KOPT-K1 (cell line): ENCODE results near the gene PKDREJ.

Source experiments
- H3K27ac ChIP-seq: fragments of 200-600 bp; sonication (generic); 2 replicates; pipeline ENCODE4 v1.5.1; 2016; ENCODE audit warnings: antibody characterized with exemption, mild to moderate bottlenecking, low read depth, low read length; ENCODE audit not compliant: poor library complexity, severe bottlenecking
- H3K36me3 ChIP-seq: fragments of 200-600 bp; sonication (generic); 2 replicates; pipeline ENCODE4 v1.5.1; 2017; ENCODE audit warnings: antibody characterized with exemption, mild to moderate bottlenecking, low read length, moderate library complexity; ENCODE audit not compliant: insufficient read depth
- H3K9me3 ChIP-seq: fragments of 200-600 bp; sonication (generic); 2 replicates; pipeline ENCODE4 v1.5.1; 2017; ENCODE audit warnings: antibody characterized with exemption, low read length, mild to moderate bottlenecking; ENCODE audit not compliant: insufficient read depth, poor library complexity, severe bottlenecking

Gene PKDREJ

GRCh38 chr22:46260038-46260437 is 3.1 kb downstream of the PKDREJ start:
- no peaks in the 10 kb centered on the region for H3K36me3 ChIP-seq
- H3K9me3 ChIP-seq, result peaks cover 47% of the 10 kb centered on the region
- no peak overlapping the region for H3K27ac ChIP-seq

DNA sequence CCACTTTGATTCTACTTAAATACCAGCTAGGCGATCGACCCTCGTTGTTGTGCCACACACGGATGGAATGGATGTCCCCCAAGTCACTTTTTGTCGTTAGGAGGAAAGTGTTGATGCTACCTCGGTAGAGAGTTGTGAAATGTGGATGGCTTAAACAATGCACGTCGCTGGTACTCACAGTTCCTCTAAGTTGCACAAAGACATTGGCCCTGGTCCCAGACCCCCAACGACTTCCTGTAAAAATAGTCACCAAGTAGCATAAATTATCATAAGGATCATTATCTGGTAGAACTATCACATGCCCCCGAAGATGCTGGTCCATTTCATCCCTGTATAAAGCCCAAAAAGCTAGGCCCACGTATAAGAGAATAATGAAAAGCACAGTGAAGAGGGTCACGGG is 3.8 kb downstream of the PKDREJ start:
- no peaks in the 10 kb centered on the region for H3K36me3 ChIP-seq

GRCh38 chr22:46256358-46256958 is 6.7 kb downstream of the PKDREJ start:
- no peaks in the 10 kb centered on the region for H3K36me3 ChIP-seq
- no peak overlapping the region for H3K27ac ChIP-seq
- peaks cover 17% of the 10 kb centered on the region for H3K9me3 ChIP-seq

More for the DNA sequence above, 3.8 kb downstream of the PKDREJ start:
- H3K9me3 ChIP-seq, result peaks cover 41% of the 10 kb centered on the region
- no peak overlapping the region for H3K27ac ChIP-seq

DNA sequence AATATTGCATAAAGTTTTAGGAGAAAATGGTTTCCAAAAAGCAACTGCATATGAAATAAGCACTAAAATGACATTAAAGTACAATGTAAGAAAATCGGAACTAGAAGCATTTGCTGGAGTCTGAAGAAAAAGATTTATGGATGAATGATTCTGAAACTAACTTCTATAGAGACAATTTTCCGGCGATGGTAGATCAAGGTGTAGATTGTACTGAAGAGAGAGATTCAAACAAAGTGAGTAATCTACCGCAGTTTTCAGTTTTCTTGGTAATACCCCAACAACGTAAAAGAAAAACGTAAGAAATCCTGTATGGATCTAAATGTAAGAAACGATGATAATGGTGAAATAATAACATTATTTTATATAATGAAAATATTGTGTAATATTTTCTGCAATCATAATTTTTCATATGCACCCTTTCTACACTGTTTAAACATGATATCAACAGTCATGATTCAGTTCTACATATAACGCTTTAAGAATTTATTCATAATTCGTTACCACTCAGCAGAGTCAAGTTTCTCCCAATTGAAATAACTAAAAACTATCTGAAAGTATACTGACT is 11.2 kb downstream of the PKDREJ start:
- Histone ChIP-seq H3K36me3 (no peaks in the 10 kb centered on the region), H3K27ac (no peak overlapping the region), H3K9me3 (peaks cover under 1% of the 10 kb centered on the region)

GRCh38 chr22:46251266-46251665 is 11.9 kb downstream of the PKDREJ start:
- Histone ChIP-seq H3K36me3 (no peaks in the 10 kb centered on the region), H3K27ac (no peak overlapping the region), H3K9me3 (no peaks in the 10 kb centered on the region)

GRCh38 chr22:46250783-46251125 is 12.4 kb downstream of the PKDREJ start:
- Histone ChIP-seq H3K9me3 (no peaks in the 10 kb centered on the region), H3K27ac (peak overlapping the region; percentile 73), H3K36me3 (no peaks in the 10 kb centered on the region)

DNA sequence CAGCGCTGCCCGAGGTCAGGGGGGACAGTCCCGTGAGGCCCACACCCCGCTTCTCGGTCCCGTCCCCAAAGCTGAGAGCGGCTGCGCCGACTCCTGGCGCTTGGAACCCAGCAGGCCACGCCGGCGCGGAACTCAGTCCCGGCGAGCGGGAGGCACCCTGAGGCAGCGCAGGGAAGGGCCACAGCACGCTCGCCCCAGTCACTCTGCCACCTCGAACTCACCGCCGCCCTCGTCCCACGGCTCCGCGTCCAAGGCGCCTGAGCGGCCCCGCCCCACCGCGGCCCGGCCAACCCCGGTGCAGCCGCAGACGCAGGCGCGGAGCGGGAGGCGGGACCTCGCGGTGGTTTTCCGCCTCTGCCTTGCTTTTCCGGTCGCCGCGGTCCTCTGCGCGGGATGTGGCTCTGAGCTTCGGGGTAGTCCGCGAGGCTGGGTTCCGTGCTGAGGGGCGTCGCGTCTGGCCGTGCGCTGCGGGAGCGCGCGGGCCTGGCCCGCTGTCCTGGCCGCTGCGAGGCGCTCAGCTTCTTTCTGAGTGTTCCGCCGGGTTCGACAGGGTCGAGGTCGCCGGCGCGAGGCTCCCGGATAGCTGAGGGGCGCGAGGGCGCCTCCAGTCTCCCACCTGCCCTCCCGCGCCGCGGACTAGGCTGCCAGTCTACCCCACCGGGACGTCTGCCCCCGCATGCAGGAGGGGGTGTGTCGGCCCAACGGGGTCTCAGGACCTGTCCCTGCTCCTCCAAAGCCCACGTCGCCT is 12.9 kb downstream of the PKDREJ start, which contains the start of gene CDPF1:
Gene CDPF1, minus strand, starts transcription at position 259 of the 748 bp plus-strand sequence. CDS start 2,009 bp downstream, outside the sequence.
- peak within 1 kb of the TSS; percentile 73 for H3K27ac ChIP-seq
- H3K9me3 ChIP-seq, result no peaks in the 10 kb centered on the region
- no peaks in the 10 kb centered on the region for H3K36me3 ChIP-seq

- Histone ChIP-seq H3K36me3 (peaks cover 12% of the 10 kb centered on the region; the same call in 1 of the 2 replicates), H3K27ac (no peak overlapping the region), H3K9me3 (no peaks in the 10 kb centered on the region)
Observed at GRCh38 chr22:46247443-46247975, 15.6 kb downstream of the PKDREJ start.

- Histone ChIP-seq H3K9me3 (no peaks in the 10 kb centered on the region), H3K27ac (no peak overlapping the region), H3K36me3 (peaks cover 12% of the 10 kb centered on the region; the same call in 1 of the 2 replicates)
Observed at GRCh38 chr22:46246178-46246577, 17.0 kb downstream of the PKDREJ start.

- peaks cover 12% of the 10 kb centered on the region; the same call in 1 of the 2 replicates for H3K36me3 ChIP-seq
- no peaks in the 10 kb centered on the region for H3K9me3 ChIP-seq
- H3K27ac ChIP-seq, result no peak overlapping the region
Observed at GRCh38 chr22:46245511-46245910, 17.6 kb downstream of the PKDREJ start.

GRCh38 chr22:46244771-46245170 is 18.4 kb downstream of the PKDREJ start:
- peaks cover 12% of the 10 kb centered on the region; the same call in 1 of the 2 replicates for H3K36me3 ChIP-seq
- no peak overlapping the region for H3K27ac ChIP-seq
- no peaks in the 10 kb centered on the region for H3K9me3 ChIP-seq

DNA sequence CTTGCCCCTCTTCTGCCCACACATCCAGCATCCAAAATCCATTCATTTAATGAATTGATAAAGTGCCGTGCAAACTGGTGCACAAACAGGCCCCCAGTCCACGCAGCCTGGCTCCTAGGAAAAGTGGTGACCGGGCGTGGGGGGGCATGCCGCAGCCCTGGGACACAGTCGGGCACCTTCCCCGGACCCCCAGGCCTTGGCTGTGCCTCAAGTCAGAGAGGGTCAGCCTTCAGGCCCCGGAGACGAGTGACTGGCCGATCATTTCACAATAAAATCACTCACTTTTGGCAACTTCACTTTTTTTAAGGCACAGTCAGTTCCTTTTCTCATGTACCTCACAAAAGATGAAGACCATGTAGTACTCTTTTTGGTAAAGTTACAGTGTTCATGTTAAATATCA is 21.1 kb downstream of the PKDREJ start:
- Histone ChIP-seq H3K9me3 (no peaks in the 10 kb centered on the region), H3K27ac (no peak overlapping the region), H3K36me3 (peaks cover 12% of the 10 kb centered on the region; the same call in 1 of the 2 replicates)

DNA sequence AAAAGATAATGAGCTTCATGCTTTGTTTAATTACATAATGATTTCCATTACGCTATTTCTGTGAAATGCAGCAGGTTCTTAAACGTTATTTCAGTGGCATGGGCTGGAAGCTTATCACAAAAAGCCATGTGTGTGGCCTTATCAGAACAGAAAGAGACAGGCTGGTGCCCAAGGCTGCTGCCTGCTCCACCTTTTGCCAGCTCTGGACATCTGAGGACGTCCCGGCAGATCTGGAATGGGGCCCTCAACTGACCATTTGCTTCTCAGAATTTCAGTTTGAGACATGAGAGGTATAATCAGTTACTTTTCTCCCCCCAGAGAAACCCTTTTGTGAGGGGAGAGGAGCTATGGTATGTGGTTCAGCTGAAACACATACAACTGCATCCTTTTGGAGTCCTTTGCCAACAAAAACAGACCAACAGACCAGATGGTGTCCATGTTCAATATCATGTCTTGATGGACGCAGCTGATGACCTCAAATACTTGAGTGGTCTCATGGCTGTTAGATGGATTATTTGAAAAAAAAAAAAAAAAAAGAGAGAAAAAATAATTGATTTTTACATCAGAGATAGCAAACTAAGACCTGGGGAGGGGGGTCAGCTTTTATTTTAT is 21.6 kb downstream of the PKDREJ start:
- Histone ChIP-seq H3K36me3 (peaks cover 12% of the 10 kb centered on the region; the same call in 1 of the 2 replicates), H3K9me3 (no peaks in the 10 kb centered on the region), H3K27ac (no peak overlapping the region)

DNA sequence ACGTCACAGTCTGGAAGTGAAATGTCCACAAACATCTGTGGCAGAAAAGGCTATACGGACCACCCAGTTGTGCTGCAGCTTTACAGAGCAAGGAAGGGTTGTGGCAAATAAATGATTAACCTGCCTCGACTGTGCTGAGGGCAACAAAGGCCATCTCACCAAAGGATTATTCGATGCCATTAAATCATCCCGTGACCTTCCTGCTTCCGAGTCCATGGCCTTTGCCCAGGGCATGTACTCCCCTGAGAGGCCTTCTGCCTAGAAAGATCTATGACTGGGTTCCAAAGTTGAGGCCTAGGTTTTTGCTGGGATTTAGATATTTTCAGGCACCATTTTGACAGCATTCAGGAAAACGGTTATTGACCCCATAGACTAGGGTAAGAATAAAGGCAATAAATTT is 22.2 kb downstream of the PKDREJ start:
- Histone ChIP-seq H3K9me3 (no peaks in the 10 kb centered on the region), H3K36me3 (peaks cover 12% of the 10 kb centered on the region; the same call in 1 of the 2 replicates), H3K27ac (no peak overlapping the region)

DNA sequence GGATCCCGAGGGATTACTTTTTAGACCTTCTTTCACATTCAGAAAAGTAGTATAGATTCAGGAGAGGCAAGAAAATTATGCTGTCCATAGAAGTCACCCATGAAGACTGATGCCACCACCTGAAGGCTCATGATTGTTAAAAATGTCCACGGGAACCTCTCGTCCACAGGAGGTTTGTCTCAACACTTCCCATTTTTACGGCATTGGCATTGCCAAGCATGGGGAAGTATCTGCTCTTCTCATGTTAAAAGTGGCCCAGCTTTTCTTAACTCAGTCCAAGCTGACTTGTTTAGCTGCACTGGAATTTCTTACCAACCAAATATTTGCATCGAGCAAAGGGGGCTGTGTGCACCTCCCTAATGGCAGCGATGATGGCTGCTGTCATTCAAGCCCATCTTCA is 22.6 kb downstream of the PKDREJ start:
- Histone ChIP-seq H3K36me3 (peaks cover 12% of the 10 kb centered on the region; the same call in 1 of the 2 replicates), H3K27ac (peak overlapping the region; percentile 6), H3K9me3 (no peaks in the 10 kb centered on the region)
